B cell (primary cell): Measurements from ENCODE around the gene ISL2. TPM values are rescaled to one million over a fixed set of nuclear protein-coding genes. Genes with fewer than 3 reads are reported as not detected.

Experiments
- ATAC-seq: fragments of 200-7000 bp; cut with Tn5 transposase; one replicate; pipeline ENCODE4 v1.10.0; 2021; ENCODE audit warnings: low read depth, mild to moderate bottlenecking, moderate number of reproducible peaks, moderate library complexity
- CTCF ChIA-PET: fragments of 350-600 bp; sonication (Branson Sonifier 250); formaldehyde crosslinking; loops from one replicate; lab custom pipeline; 2021; ENCODE audit warnings: antibody characterized with exemption, inconsistent platforms; lab: Charles Lee
- POLR2A ChIA-PET: fragments of 350-600 bp; sonication (Branson Sonifier 250); formaldehyde crosslinking; loops from one replicate; lab custom pipeline; 2021; ENCODE audit warnings: antibody characterized with exemption; lab: Charles Lee
- DNase-seq: peaks from one replicate; pipeline ENCODE4 v3.0.0; 2013
- H2AFZ ChIP-seq: 2 replicates; pipeline ENCODE4 v1.6.1; 2012; ENCODE audit warnings: mild to moderate bottlenecking, low read depth, low read length; ENCODE audit not compliant: insufficient read depth, poor library complexity, severe bottlenecking
- H3K27ac ChIP-seq, 2 donors: 1 replicate in 1 of 2; 2 replicates in 1 of 2; pipeline ENCODE4 v1.5.1; 2012 to 2013; ENCODE audit warnings: low read length in 2 of 2, mild to moderate bottlenecking in 2 of 2, moderate library complexity in 1 of 2
- H3K27me3 ChIP-seq, 4 experiments: fragments of 200-600 bp in 1 of 4; sonication (generic) in 1 of 4; replicated peaks in 1 of 4; 1 replicate in 2 of 4; 2 replicates in 2 of 4; pipeline versions ENCODE4 v1.6.1 to v1.7.0; 2013 to 2016; ENCODE audit warnings: low read length in 3 of 4, mild to moderate bottlenecking in 2 of 4, mixed read lengths in 1 of 4, moderate library complexity in 1 of 4; ENCODE audit not compliant: insufficient read depth in 4 of 4, control insufficient read depth in 3 of 4; ENCODE audit errors: control extremely low read depth in 1 of 4
- H3K36me3 ChIP-seq, 2 experiments: replicated peaks in 1 of 2; 1 replicate in 1 of 2; 2 replicates in 1 of 2; pipeline versions ENCODE4 v1.6.1 to v1.7.1; 2013; ENCODE audit warnings: low read length in 1 of 2; ENCODE audit not compliant: insufficient read depth in 2 of 2, control insufficient read depth in 1 of 2; ENCODE audit errors: control extremely low read depth in 1 of 2, extremely low read depth in 1 of 2
- H3K4me1 ChIP-seq, 2 donors: fragments of 200-600 bp in 1 of 2; sonication (generic) in 1 of 2; 1 replicate in 1 of 2; 2 replicates in 1 of 2; pipeline versions ENCODE4 v1.5.1 to v1.6.1; 2013 to 2017; ENCODE audit warnings: low read length in 2 of 2; ENCODE audit not compliant: control insufficient read depth in 2 of 2, insufficient read depth in 2 of 2
- H3K4me2 ChIP-seq: replicated peaks from 2 replicates; pipeline ENCODE3; 2012; ENCODE audit warnings: mild to moderate bottlenecking, low read depth, low read length; ENCODE audit not compliant: poor library complexity, severe bottlenecking
- H3K4me3 ChIP-seq, 5 experiments: fragments of 200-600 bp in 1 of 5; sonication (generic) in 1 of 5; 1 replicate in 3 of 5; 2 replicates in 2 of 5; pipeline versions ENCODE4 v1.5.1 to v1.7.0; 2011 to 2016; ENCODE audit warnings: low read length in 4 of 5, mild to moderate bottlenecking in 4 of 5, low read depth in 2 of 5, control low read depth in 1 of 5, moderate library complexity in 1 of 5; ENCODE audit not compliant: insufficient read depth in 1 of 5; ENCODE audit errors: control extremely low read depth in 1 of 5, extremely low read depth in 1 of 5
- H3K79me2 ChIP-seq: fragments of 200-600 bp; sonication (generic); one replicate; pipeline ENCODE4 v1.6.0; 2016; ENCODE audit warnings: low read length; ENCODE audit not compliant: control insufficient read depth, insufficient read depth
- H3K9ac ChIP-seq: fragments of 200-600 bp; sonication (generic); 2 replicates; pipeline ENCODE4 v1.6.1; 2017; ENCODE audit warnings: mild to moderate bottlenecking, low read length, moderate library complexity
- H3K9me3 ChIP-seq, 3 donors: one replicate each; pipeline versions ENCODE4 v1.6.1 to v1.7.1; 2013; ENCODE audit warnings: low read length in 2 of 3; ENCODE audit not compliant: control insufficient read depth in 2 of 3, insufficient read depth in 1 of 3; ENCODE audit errors: control extremely low read depth in 1 of 3
- H4K20me1 ChIP-seq: 2 replicates; pipeline ENCODE4 v1.6.0; 2012; ENCODE audit warnings: mild to moderate bottlenecking, low read length; ENCODE audit not compliant: insufficient read depth, control insufficient read depth, poor library complexity, severe bottlenecking
- H3K27ac Mint-ChIP-seq: one replicate; pipeline ENCODE4 v1.8.0; 2021; ENCODE audit warnings: mixed read lengths
- H3K27me3 Mint-ChIP-seq: one replicate; pipeline ENCODE4 v1.8.0; 2021; ENCODE audit warnings: mixed read lengths
- H3K4me1 Mint-ChIP-seq: one replicate; pipeline ENCODE4 v1.8.0; 2021; ENCODE audit warnings: mixed read lengths
- H3K4me3 Mint-ChIP-seq: one replicate; pipeline ENCODE4 v1.8.0; 2021; ENCODE audit warnings: mixed read lengths
- H3K9me3 Mint-ChIP-seq: one replicate; pipeline ENCODE4 v1.8.0; 2022; ENCODE audit warnings: mixed read lengths; ENCODE audit not compliant: insufficient read depth
- EZH2 ChIP-seq: IDR thresholded peaks from 2 replicates; pipeline ENCODE4 v1.6.1; 2012; ENCODE audit warnings: borderline replicate concordance, low read depth, mild to moderate bottlenecking, moderate library complexity, low read length; ENCODE audit not compliant: insufficient read depth, poor library complexity, severe bottlenecking
- WGBS: methylation state at CpG from one replicate; pipeline ENCODE4 v1.1.5; 2013; ENCODE audit warnings: missing lambda C conversion rate; ENCODE audit not compliant: insufficient coverage; 5-methylcytosine and 5-hydroxymethylcytosine counted together
- intact Hi-C: fragments of 100-400 bp; cut with micrococcal nuclease; formaldehyde crosslinking; loops from one replicate; pipeline ENCODE4 v1.10.0; 2022
- polyA plus RNA-seq: library from polyadenylated mRNA; depleted of rRNA; stranded (reverse); fragments of >200 nt; gene quantifications from 2 replicates; pipeline ENCODE4 v1.2.3, GENCODE V29; 2012
- total RNA-seq, 2 donors: library from RNA; stranded (reverse); fragments of 120-200 nt in 1 of 2; gene quantifications; 1 replicate in 1 of 2; 2 replicates in 1 of 2; pipeline versions ENCODE4 v1.2.3 to v1.2.4, GENCODE V29; 2013 to 2022
- TF ChIP-seq, protein P1 (sequence below): fragments of 200-600 bp; IDR thresholded peaks from one replicate; pipeline ENCODE4 v1.8.0; 2022; ENCODE audit warnings: antibody characterized with exemption, mild to moderate bottlenecking

The ISL2 gene
- total and polyA plus RNA-seq, 2 donors (not counting 1 experiment from before 2014, with no cell fraction given): 0.59 to 1.8 TPM

DNA sequence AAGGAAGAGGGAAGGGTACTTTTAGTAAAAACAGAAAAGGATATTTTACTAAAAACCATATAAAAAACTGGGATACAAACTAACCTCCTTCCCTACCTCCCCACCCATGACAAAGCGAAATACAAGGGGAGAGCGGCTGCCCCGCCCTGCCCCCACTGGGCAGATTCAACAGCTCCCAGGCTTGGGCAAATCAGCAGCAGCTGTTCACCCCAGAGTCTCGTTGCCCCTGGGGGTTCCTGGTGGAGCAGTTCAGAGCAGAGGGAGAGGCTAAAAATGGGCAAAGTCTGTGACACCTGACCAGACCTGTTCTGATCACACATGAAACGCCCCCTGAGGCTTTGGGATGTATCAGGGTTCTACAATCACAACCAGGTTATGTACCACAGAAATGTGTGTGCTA, 22.8 kb upstream of the ISL2 start:
- H3K4me1 Mint-ChIP-seq: peaks cover 23% of the 10 kb centered on the region
- Histone ChIP-seq H2AFZ (no peak overlapping the region), H3K36me3 (no peaks in the 10 kb centered on the region), H3K27me3 (peaks cover 0 to 5% (median 1%) of the 10 kb centered on the region in 4 experiments), H3K4me3 (no peak overlapping the region), H3K4me2 (no peak overlapping the region), H4K20me1 (peaks cover 9% of the 10 kb centered on the region), H3K9me3 (no peaks in the 10 kb centered on the region), H3K9ac (no peak overlapping the region), H3K4me1 (peaks cover 11 to 12% of the 10 kb centered on the region in 2 donors), H3K79me2 (peaks cover 30% of the 10 kb centered on the region), H3K27ac (no peak overlapping the region)
- ChIA-PET POLR2A (interaction anchor here (1.2 kb wide), 1 partner anchor 117 kb away, joined by 3 read pairs; no protein-coding TSS in a partner anchor), CTCF (no interaction called here)
- ATAC-seq: no peak
- H3K27me3 Mint-ChIP-seq: no peaks in the 10 kb centered on the region
- no peaks in the 10 kb centered on the region for H3K9me3 Mint-ChIP-seq
- intact Hi-C loops: no loop called here
- DNase-seq: no peak
- WGBS: 73% methylated on average over 3 of the region's 5 CpGs
- H3K4me3 Mint-ChIP-seq: no peak overlapping the region
- H3K27ac Mint-ChIP-seq: no peak overlapping the region
- TF ChIP-seq, protein P1, sequence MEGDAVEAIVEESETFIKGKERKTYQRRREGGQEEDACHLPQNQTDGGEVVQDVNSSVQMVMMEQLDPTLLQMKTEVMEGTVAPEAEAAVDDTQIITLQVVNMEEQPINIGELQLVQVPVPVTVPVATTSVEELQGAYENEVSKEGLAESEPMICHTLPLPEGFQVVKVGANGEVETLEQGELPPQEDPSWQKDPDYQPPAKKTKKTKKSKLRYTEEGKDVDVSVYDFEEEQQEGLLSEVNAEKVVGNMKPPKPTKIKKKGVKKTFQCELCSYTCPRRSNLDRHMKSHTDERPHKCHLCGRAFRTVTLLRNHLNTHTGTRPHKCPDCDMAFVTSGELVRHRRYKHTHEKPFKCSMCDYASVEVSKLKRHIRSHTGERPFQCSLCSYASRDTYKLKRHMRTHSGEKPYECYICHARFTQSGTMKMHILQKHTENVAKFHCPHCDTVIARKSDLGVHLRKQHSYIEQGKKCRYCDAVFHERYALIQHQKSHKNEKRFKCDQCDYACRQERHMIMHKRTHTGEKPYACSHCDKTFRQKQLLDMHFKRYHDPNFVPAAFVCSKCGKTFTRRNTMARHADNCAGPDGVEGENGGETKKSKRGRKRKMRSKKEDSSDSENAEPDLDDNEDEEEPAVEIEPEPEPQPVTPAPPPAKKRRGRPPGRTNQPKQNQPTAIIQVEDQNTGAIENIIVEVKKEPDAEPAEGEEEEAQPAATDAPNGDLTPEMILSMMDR: no peak
- TF ChIP-seq EZH2: no peak

DNA sequence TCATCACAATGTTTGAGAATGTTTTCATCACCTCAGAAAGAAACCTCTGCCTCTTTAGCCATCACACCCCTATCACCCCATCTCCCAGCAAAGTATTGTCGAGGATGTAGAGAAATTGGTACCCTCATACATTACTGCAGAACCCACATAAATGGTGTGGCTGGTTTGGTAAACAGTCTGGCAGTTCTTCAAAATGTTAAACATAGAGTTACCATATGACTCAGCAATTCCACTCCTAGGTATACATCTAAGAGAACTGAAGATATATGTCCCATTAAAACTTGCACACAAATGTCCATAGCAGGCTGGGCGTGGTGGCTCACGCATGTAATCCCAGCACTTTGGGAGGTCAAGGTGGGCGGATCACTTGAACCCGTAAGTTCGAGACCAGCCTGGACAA, 16.6 kb upstream of the ISL2 start:
- Histone ChIP-seq H3K4me3 (no peak overlapping the region), H3K4me1 (no peaks in the 10 kb centered on the region), H3K27me3 (peaks cover 0 to 28% (median 5%) of the 10 kb centered on the region in 4 experiments), H2AFZ (no peak overlapping the region), H3K36me3 (no peaks in the 10 kb centered on the region), H3K4me2 (no peak overlapping the region), H3K9me3 (no peaks in the 10 kb centered on the region), H3K27ac (no peak overlapping the region), H4K20me1 (no peaks in the 10 kb centered on the region), H3K9ac (no peak overlapping the region), H3K79me2 (no peaks in the 10 kb centered on the region)
- no peaks in the 10 kb centered on the region for H3K9me3 Mint-ChIP-seq
- intact Hi-C loops: no loop called here
- no peak for TF ChIP-seq EZH2
- TF ChIP-seq, protein P1: no peak
- H3K4me1 Mint-ChIP-seq: no peaks in the 10 kb centered on the region
- DNase-seq (no peak), ATAC-seq (no peak)
- POLR2A ChIA-PET: no interaction called here
- H3K27ac Mint-ChIP-seq: no peak overlapping the region
- no peak overlapping the region for H3K4me3 Mint-ChIP-seq
- H3K27me3 Mint-ChIP-seq: peaks cover 35% of the 10 kb centered on the region
- 53% methylated on average over 2 of the region's 6 CpGs for WGBS
- CTCF ChIA-PET: no interaction called here
